Nephron (organoid): ENCODE data around the gene NTRK2.
A peak's percentile ranks its signal among the peaks of the same experiment; 100 is the strongest.

Source experiments
- H3K27ac Mint-ChIP-seq, 3 experiments: 2 replicates each; pipeline ENCODE4 v1.8.0; 2020; ENCODE audit warnings: mixed read lengths in 3 of 3, mild to moderate bottlenecking in 2 of 3, moderate library complexity in 1 of 3
- H3K27me3 Mint-ChIP-seq: 2 replicates; pipeline ENCODE4 v1.8.0; 2021; ENCODE audit warnings: low read depth, mild to moderate bottlenecking, moderate library complexity, mixed read lengths
- H3K36me3 Mint-ChIP-seq: 2 replicates; pipeline ENCODE4 v1.8.0; 2020; ENCODE audit warnings: low read depth, mixed read lengths
- H3K4me1 Mint-ChIP-seq: 2 replicates; pipeline ENCODE4 v1.8.0; 2020; ENCODE audit warnings: mixed read lengths
- H3K4me3 Mint-ChIP-seq, 3 experiments: 2 replicates each; pipeline ENCODE4 v1.8.0; 2020; ENCODE audit warnings: mild to moderate bottlenecking in 3 of 3, mixed read lengths in 3 of 3, moderate library complexity in 2 of 3
- H3K9me3 Mint-ChIP-seq: 2 replicates; pipeline ENCODE4 v1.8.0; 2020; ENCODE audit warnings: mixed read lengths
- CTCF ChIP-seq, 3 experiments: fragments of 200-600 bp; sonication (generic); IDR thresholded peaks; one replicate each; pipeline ENCODE4 v1.5.0; 2021; ENCODE audit warnings: antibody characterized with exemption in 3 of 3; ENCODE audit not compliant: unreplicated experiment in 3 of 3

The NTRK2 gene

DNA sequence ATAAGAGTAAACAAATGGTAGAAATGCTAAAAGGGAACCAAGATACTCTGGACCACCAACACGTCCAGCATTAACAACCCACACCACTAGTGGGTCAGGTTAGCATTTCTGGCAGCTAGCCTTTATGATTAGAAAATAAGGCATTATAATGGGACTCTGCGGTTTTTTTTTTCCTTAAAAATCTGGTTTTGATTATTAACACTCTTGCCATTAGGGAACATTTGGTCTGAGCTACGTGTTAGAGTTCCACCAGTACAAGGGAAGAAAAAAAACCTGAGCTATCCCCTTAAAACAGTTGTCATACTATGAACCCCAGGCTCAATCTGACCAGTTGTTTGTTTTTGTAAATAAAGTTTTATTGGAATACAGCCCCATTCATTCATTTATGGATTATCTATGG is 110.4 kb downstream of the NTRK2 start:
- Mint-ChIP-seq H3K36me3 (no peaks in the 10 kb centered on the region), H3K4me1 (peaks cover 26% of the 10 kb centered on the region), H3K4me3 (no peak overlapping the region), H3K27ac (no peak overlapping the region), H3K27me3 (no peaks in the 10 kb centered on the region), H3K9me3 (no peaks in the 10 kb centered on the region)
- no peak for TF ChIP-seq CTCF (IDR thresholded peaks at IDR 0.05; ENCODE audit: unreplicated experiment in 3 of 3)

- H3K27me3 Mint-ChIP-seq: no peaks in the 10 kb centered on the region
- H3K36me3 Mint-ChIP-seq: no peaks in the 10 kb centered on the region
- H3K4me1 Mint-ChIP-seq: peaks cover 26% of the 10 kb centered on the region
- no peaks in the 10 kb centered on the region for H3K9me3 Mint-ChIP-seq
- no peak for TF ChIP-seq CTCF (IDR thresholded peaks at IDR 0.05; ENCODE audit: unreplicated experiment in 3 of 3)
- H3K27ac Mint-ChIP-seq: no peak overlapping the region
- H3K4me3 Mint-ChIP-seq: no peak overlapping the region
Observed at GRCh38 chr9:84780385-84780784, 110.9 kb downstream of the NTRK2 start.

DNA sequence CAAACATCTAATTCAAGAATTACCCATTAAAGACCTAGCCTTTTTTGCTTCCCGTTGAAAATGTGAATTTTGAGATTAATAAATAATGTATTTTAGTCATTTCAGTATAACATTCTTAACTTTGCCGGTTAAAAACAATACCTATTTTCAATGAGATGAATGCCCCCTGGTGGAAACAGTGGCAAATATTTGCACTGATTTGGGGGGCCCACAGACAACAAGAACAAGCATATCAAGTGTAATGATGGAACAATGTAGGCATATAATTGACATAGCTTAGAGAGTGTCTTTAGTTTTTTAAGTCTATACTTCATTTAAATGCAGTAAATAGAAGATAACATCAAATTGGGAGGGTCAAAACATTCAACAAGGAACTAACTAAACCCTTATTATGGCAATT is 111.9 kb downstream of the NTRK2 start:
- Mint-ChIP-seq H3K4me3 (no peak overlapping the region), H3K27me3 (no peaks in the 10 kb centered on the region), H3K27ac (peak overlapping the region in 1 of 3 experiments; percentile 75), H3K9me3 (no peaks in the 10 kb centered on the region), H3K4me1 (peaks cover 33% of the 10 kb centered on the region), H3K36me3 (no peaks in the 10 kb centered on the region)
- TF ChIP-seq CTCF (IDR thresholded peaks at IDR 0.05; ENCODE audit: unreplicated experiment in 3 of 3): peak; percentile 36 to 54 (median 39)

DNA sequence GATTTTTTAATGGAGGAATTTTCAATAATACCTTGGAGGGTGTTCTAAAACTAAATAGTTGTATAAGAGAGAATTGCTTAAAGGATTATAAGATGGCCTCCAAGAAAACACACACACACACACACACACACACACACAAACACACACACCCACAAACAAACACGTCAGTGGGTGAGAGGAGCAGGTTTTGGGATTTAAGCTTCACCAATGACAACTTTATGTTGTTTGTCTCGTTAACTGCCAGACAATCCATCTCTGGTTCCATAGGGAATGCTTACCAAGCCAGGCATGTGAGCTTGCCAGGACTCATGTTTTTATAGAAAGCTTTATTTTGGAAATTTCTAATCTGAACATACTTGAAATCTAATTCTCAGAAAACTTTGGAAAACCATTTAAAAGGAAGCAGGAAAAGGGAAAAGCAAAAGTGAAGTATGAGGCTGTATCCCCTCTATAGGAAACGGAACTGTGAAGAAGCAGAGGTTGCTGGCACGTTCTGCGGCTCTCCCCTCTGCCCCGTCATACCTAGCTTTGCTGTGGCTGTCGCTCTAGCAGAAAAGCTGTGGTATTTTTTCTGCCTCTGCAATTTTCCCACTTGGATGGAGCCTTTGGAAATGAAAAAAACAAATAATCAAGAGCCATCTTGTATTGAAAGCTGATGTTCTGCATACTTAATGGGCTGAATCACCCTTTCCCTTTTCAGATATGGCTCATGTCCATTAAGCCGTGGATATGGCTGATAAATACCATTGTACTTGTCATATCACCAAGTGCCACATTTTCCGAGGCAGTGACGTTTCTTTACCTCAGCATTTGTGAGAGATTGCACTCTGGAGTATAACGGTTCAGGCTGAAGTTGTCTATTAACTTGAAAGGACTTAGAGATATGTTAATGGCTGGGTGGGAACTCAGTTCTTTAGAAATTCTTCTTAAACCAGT is 112.7 kb downstream of the NTRK2 start:
- Mint-ChIP-seq H3K27me3 (no peaks in the 10 kb centered on the region), H3K36me3 (no peaks in the 10 kb centered on the region), H3K9me3 (no peaks in the 10 kb centered on the region), H3K4me3 (no peak overlapping the region), H3K4me1 (peaks cover 33% of the 10 kb centered on the region), H3K27ac (peak overlapping the region; percentile 38 to 75 (median 70))
- TF ChIP-seq CTCF (IDR thresholded peaks at IDR 0.05; ENCODE audit: unreplicated experiment in 3 of 3): no peak

DNA sequence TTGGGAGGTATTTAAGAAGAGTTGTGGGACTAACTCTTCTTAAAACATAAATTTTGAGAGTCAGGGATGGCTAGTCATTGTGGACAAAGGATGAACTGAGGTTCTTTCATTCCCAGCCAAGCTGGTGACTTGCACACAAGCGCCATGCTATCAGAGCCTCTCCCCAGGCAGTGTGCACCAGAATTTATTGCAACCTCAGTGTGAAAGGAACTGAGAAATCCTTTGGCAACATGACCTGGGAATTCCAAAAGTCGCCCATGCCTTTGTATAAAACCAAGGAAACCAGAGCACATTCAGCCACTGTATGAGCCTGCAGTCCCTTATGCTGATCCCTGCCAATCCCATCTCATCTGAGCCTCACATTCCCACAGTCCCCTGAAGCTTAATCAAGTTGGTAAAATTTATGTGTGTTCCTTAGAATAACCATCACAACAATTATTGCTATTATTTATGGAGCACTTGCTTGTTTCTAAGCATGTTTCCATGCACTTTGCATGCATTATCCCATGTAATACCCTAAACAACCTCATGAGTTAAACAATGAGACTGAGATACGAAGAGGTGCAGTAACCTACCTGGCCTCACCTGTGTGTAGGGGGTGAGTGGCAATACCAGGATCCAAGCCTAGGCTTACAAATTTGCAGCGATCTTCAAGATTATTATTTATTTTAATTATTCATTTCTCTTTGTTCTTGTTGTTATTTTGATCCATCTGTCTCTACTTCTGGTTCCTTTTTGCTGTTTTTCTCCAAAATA is 116.4 kb downstream of the NTRK2 start:
- Mint-ChIP-seq H3K4me3 (no peak overlapping the region), H3K4me1 (peaks cover 33% of the 10 kb centered on the region), H3K36me3 (peaks cover 3% of the 10 kb centered on the region), H3K27me3 (peaks cover 4% of the 10 kb centered on the region), H3K9me3 (peaks cover 2% of the 10 kb centered on the region), H3K27ac (peak overlapping the region in 2 of 3 experiments; percentile 36 to 69)
- TF ChIP-seq CTCF (IDR thresholded peaks at IDR 0.05; ENCODE audit: unreplicated experiment in 3 of 3): no peak
